GM12872 (cell line): ENCODE measurements around the gene MORC3.

ENCODE experiments used
- TF ChIP-seq, protein P1 (sequence below): IDR thresholded peaks from 3 replicates; pipeline ENCODE4 v1.5.1; 2011; ENCODE audit warnings: low read depth, mild to moderate bottlenecking, low read length, moderate library complexity; ENCODE audit not compliant: insufficient read depth

MORC3 gene

DNA sequence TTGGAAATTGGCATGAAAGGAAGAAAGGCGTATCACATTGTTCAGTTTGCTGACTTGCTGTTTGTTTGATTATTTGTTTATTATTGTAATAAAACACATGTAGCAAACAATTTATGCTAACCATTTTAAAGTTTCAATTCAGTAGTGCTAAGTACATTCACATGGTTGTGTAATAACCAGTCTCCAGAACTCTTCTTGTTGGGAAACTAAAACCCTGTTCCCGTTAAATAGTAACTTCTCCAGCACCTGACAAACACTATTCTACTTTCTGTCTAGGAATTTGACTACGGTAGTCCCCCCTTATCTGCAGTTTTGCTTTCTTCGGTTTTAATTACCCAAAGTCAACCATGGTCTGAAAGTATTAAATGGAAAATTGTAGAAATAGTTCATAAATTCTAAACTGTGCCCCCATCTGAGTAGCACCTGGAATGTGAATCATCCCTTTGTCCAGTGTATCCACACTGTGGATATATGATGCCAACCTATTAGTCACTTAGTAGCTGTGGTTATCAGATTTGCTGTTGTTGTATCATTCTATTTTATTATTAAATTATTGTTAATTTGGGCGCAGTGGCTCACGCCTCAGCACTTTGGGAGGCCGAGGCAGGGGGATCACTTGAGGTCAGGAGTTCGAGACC is 5.5 kb downstream of the MORC3 start:
- TF ChIP-seq, protein P1, sequence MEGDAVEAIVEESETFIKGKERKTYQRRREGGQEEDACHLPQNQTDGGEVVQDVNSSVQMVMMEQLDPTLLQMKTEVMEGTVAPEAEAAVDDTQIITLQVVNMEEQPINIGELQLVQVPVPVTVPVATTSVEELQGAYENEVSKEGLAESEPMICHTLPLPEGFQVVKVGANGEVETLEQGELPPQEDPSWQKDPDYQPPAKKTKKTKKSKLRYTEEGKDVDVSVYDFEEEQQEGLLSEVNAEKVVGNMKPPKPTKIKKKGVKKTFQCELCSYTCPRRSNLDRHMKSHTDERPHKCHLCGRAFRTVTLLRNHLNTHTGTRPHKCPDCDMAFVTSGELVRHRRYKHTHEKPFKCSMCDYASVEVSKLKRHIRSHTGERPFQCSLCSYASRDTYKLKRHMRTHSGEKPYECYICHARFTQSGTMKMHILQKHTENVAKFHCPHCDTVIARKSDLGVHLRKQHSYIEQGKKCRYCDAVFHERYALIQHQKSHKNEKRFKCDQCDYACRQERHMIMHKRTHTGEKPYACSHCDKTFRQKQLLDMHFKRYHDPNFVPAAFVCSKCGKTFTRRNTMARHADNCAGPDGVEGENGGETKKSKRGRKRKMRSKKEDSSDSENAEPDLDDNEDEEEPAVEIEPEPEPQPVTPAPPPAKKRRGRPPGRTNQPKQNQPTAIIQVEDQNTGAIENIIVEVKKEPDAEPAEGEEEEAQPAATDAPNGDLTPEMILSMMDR, result no peak

DNA sequence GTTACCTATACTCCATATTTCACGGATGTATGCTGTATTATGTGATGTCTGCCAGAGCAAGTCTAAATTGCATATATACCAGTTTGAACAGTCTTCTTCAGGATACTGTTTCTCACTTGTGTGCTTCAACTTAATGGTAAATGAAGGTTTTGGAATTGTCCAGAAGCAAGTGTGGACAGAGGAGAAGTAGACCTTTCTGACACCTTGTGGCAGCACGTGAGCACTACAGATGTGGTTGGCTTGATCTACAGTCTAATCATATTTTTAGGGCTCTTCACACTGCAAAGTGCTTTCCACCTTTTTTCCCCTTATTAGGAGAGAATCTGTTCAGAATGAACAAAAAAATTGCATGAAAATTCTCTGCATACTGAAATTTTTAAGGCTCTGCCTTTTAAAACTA is 10.9 kb downstream of the MORC3 start:
- TF ChIP-seq, protein P1, result peak; percentile 83

DNA sequence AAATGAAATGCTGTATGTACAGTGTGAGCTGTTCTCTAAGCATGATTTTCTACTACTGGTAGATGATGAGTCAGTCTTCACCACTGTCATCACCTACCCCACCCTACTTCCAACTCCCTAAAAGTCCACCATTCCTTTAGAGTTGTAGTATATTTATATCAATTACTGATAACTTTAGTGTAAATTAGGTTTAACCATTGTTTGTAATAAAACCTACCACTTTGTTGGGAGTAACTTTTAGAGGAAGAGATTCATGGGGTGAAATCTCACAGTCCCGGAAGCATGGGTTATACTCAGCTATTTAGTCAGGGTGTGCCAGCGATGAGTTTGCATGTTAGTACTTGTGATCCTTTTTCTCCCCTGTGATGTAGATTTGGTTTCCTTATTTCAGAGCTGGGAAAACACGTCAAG is 17.1 kb downstream of the MORC3 start:
- TF ChIP-seq, protein P1, result no peak

DNA sequence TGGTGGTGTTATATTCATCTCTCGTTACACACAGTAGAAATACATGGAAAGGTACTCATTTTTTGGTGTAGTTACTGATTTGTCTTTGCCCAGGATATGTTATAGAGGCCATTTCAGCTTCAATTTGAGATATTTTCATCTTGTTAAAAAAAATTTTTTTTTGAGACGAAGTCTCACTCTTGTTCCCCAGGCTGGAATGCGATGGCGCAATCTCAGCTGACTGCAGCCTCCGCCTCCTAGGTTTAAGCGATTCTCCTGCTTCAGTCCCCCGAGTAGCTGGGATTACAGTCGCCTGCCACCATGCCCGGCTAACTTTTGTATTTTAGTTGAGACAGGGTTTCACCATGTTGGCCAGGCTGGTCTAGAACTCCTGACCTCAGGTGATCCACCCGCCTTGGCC is 19.0 kb downstream of the MORC3 start:
- TF ChIP-seq, protein P1, result no peak

DNA sequence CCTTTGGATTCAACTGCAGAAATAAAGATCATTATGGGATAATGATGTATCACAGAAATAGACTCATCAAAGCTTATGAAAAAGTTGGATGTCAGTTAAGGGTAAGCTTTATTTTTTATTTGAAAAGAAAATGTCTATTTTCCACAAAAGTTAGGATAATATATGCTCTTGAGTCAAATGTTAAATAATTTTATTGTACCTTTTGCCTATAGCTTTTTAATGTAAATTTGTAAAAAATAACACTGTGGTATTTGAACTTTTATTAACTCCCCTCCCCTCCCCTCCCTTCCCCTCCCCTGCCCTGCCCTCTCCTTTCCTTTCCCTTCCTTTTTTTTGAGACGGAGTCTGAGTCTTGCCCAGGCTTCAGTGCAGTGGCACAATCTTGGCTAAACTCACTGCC is 24.9 kb downstream of the MORC3 start:
- TF ChIP-seq, protein P1, result no peak

DNA sequence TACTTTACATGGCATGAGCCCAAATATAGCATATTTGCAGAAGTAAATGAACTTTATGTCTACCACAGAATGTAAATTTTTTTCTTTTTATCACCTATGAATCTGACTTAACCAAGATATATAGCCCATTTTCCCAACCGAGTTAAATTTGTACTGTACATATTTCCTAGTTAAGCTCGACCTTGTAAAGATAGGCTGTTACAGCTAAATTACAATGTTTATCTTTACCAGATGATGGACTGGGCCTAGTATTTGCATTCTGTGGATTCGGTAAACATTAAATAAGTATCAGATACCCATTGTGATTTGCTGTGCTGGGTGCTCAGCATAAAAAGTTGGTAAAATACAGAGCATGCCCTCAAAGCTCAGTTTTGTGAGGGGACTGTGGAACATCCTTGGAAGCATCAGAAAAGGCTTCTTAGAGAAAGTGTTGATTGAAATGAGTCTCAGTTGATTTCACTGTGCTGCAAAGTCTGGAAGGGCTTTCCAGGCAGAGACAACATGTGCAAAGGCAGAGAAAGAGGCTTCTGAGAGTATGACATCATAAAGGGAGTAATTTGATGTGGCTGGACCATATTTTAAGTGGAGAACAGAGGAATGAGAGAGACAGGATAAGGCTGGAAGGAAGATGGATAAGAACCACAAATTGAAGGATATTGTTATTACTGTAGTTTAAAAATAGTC is 27.4 kb downstream of the MORC3 start:
- TF ChIP-seq, protein P1, result no peak

DNA sequence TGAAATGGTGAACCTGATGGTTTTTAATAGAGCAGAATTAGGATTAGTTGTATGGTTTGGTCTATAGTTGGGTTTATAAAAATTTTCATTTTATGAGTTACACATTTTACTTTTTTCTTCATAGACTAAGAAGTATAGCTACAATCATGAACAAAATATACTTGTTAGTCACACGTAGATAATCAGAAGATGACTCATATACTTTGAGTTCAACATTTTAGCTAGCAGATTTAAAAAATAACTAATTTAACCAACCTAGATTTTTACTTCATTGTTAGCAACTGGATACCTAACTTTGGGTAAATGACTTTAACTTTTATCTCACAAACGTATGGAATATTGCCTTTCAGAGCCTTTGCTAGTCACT is 27.9 kb downstream of the MORC3 start:
- TF ChIP-seq, protein P1, result no peak
